Measurements from ENCODE around the gene ERCC6L2.

ERCC6L2 gene

GRCh38 chr9:95854386-95855020 lies 21.0 kb upstream of the ERCC6L2 start:
- H3K27ac ChIP-seq = no peak overlapping the region
- TF ChIP-seq ZFX (IDR thresholded peaks at IDR 0.05; ENCODE audit: borderline replicate concordance) (no peak), CTCF (IDR thresholded peaks at IDR 0.05) (no peak)

DNA sequence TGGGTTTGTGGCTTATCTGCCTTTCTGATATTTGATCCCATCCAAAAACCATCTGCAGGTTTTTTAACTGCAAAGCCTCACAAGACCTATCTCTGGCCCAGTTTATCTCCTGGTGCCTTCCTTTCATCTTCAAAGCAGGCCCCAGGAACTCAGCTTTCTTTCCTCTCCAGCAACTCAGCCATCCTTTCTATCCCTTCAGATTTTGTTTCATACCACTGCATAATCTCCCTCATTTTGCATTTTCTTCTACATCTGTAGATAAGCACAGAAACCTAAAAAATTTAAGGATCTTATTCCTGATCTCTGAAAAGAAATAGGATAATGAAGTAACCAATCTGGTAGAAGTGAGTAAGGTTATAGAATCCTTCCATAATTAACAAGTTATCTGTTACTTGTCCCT lies 19.5 kb upstream of the ERCC6L2 start:
- no peak for TF ChIP-seq CTCF (IDR thresholded peaks at IDR 0.05)
- no peak for TF ChIP-seq ZFX (IDR thresholded peaks at IDR 0.05; ENCODE audit: borderline replicate concordance)
- no peak overlapping the region for H3K27ac ChIP-seq

DNA sequence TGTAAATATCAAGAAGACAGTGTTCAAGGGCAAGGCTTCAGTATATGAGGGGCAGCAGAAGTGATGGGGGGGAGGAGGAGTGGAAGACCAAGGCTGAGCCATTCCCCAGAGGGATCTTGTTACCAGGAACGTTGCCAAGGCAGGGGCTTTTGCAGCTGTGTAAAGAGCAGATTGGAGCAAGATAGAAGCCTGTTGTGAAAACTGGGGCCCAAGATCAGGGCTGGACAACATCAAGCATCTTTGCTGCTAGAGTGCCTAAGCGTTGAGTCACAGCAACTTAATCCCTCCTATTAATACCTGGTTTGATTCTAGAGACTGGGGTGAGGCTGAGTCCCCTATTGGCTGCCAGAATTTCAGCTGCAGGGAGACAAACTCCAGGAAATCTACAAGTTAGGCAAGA lies 18.4 kb upstream of the ERCC6L2 start:
- TF ChIP-seq ZFX (IDR thresholded peaks at IDR 0.05; ENCODE audit: borderline replicate concordance) = no peak
- TF ChIP-seq CTCF (IDR thresholded peaks at IDR 0.05) = no peak

DNA sequence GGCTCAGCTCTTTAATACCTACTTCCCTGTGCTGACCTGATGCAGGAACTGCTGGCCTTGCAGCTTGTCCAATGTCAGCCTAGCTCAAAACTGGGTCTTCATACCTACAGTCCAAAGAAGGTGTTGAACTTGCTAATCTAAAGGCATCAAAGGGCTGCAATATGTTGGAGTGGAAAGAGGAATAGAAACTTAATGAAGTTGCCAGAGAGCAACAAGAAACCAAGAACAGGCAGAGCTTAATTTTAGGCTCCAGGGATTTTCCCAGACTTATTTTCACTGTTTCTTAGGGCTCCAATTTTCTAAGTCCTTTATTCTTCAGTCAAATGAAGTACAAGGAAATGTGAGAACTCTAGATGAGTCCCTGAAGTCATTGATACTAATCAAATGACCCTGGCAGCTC lies 17.6 kb upstream of the ERCC6L2 start:
- TF ChIP-seq CTCF (IDR thresholded peaks at IDR 0.05) (no peak), ZFX (IDR thresholded peaks at IDR 0.05; ENCODE audit: borderline replicate concordance) (no peak)

More for the DNA sequence above, 18.4 kb upstream of the ERCC6L2 start:
- H3K27ac ChIP-seq = no peak overlapping the region

DNA sequence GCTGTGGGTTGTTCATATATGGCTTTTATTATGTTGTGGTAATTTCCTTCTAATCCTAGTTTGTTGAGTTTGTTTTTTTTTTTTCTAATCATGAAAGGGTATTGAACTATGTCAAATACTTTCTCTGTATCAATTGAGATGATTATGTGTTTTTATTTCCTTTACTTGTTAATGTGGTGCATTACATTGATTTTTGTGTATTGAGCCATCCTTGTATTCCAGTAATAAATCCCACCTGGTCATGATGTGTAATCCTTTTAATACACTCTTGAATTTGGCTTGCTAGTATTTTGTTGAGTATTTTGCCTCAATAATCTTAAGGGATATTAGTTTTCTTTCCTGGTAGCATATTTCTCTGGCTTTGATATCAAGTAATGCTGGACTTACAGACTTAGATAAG lies 13.1 kb upstream of the ERCC6L2 start:
- TF ChIP-seq CTCF (IDR thresholded peaks at IDR 0.05) = no peak
- TF ChIP-seq ZFX (IDR thresholded peaks at IDR 0.05; ENCODE audit: borderline replicate concordance) = no peak
- no peak overlapping the region for H3K27ac ChIP-seq

More for the DNA sequence above, 17.6 kb upstream of the ERCC6L2 start:
- H3K27ac ChIP-seq = no peak overlapping the region

GRCh38 chr9:95864852-95865580 lies 10.5 kb upstream of the ERCC6L2 start:
- H3K27ac ChIP-seq = no peak overlapping the region
- TF ChIP-seq ZFX (IDR thresholded peaks at IDR 0.05; ENCODE audit: borderline replicate concordance) = no peak
- no peak for TF ChIP-seq CTCF (IDR thresholded peaks at IDR 0.05)

DNA sequence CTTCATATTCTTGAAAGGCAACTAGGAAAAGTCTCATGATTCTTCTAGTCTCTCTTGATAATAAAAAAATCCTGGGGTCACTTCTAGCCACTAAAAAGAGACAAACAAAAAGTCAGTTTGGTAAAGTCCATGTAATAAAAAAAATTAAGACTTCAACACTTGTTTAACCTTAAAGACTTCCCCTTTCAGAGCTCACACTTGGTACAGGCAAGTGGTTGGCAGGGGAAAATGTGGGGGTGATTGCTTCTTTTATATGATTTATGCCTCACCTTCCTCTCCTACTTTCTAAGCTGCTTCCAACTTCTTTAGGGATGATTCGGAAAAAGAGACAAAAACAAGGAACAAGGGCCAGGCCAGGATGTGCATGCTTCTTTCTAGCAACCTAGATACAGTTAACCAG lies 5.1 kb upstream of the ERCC6L2 start:
- TF ChIP-seq CTCF (IDR thresholded peaks at IDR 0.05) (no peak), ZFX (IDR thresholded peaks at IDR 0.05; ENCODE audit: borderline replicate concordance) (no peak)
- H3K27ac ChIP-seq = no peak overlapping the region

All from 22Rv1 (cell line).